SHP77 treated with DMSO at 0.1 percent for 48 hours (cell line): ENCODE results near the gene ABCA12.

Experiments used
- DNase-seq: peaks from one replicate; lab custom pipeline; 2025; lab: John Stamatoyannopoulos, UW

ABCA12 gene

GRCh38 chr2:215136669-215137328 lies 1.6 kb downstream of the ABCA12 start:
- no peak for DNase-seq

GRCh38 chr2:215120401-215120800 lies 18.0 kb downstream of the ABCA12 start:
- DNase-seq: no peak

GRCh38 chr2:215119847-215120246 lies 18.6 kb downstream of the ABCA12 start:
- no peak for DNase-seq

GRCh38 chr2:215110918-215111317 lies 27.5 kb downstream of the ABCA12 start:
- DNase-seq: no peak

- DNase-seq: no peak
These were observed 31.0 kb downstream of the ABCA12 start for GRCh38 chr2:215107216-215108056.

GRCh38 chr2:215105607-215106354 lies 32.6 kb downstream of the ABCA12 start:
- DNase-seq: no peak

GRCh38 chr2:215104226-215104625 lies 34.2 kb downstream of the ABCA12 start:
- no peak for DNase-seq

- no peak for DNase-seq
These were observed 39.6 kb downstream of the ABCA12 start for GRCh38 chr2:215098875-215099274.

- no peak for DNase-seq
These were observed 54.3 kb downstream of the ABCA12 start for GRCh38 chr2:215084080-215084479.

GRCh38 chr2:215083146-215083545 lies 55.3 kb downstream of the ABCA12 start:
- DNase-seq: no peak

- no peak for DNase-seq
These were observed 56.0 kb downstream of the ABCA12 start for GRCh38 chr2:215082446-215082845.

GRCh38 chr2:215080545-215080944 lies 57.9 kb downstream of the ABCA12 start:
- DNase-seq: no peak

GRCh38 chr2:215071676-215072075 lies 66.8 kb downstream of the ABCA12 start:
- DNase-seq: no peak

GRCh38 chr2:215068399-215068798 lies 70.0 kb downstream of the ABCA12 start:
- no peak for DNase-seq

- DNase-seq: no peak
These were observed 72.3 kb downstream of the ABCA12 start for GRCh38 chr2:215066124-215066523.

GRCh38 chr2:215063526-215063925 lies 74.9 kb downstream of the ABCA12 start:
- DNase-seq: no peak

- no peak for DNase-seq
These were observed 77.4 kb downstream of the ABCA12 start for GRCh38 chr2:215060861-215061536.

GRCh38 chr2:215059724-215060123 lies 78.7 kb downstream of the ABCA12 start:
- no peak for DNase-seq

GRCh38 chr2:215055891-215056290 lies 82.5 kb downstream of the ABCA12 start:
- DNase-seq: no peak

GRCh38 chr2:215052810-215053209 lies 85.6 kb downstream of the ABCA12 start:
- no peak for DNase-seq

- DNase-seq: no peak
These were observed 86.0 kb downstream of the ABCA12 start for GRCh38 chr2:215052404-215052803.

GRCh38 chr2:215049341-215049740 lies 89.1 kb downstream of the ABCA12 start:
- no peak for DNase-seq
